Measurements from ENCODE around the gene HDDC2.

Gene HDDC2

DNA sequence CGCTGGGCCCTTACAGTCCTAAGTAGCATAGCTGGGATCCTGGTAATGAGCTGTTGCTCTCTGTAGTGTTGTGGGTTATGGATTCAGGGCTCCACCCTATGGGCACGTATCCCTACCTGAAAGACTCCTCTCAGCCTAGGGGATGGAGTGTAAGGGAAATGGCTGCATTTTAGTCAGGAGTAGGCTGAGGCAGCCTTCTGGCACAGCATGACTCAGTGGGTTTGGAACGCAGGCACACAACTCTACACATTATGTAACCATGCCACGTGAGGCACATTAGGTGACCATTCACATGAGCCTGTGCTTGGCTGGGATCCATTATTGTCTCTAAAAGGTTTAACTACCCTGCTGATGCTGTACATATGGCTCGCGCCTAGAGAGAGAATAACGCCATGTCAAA lies 27.8 kb downstream of the HDDC2 start:
- DNase-seq, result no peak

GRCh38 chr6:125273251-125273650 lies 28.5 kb downstream of the HDDC2 start:
- DNase-seq, result no peak

- no peak for DNase-seq
These were observed 30.1 kb downstream of the HDDC2 start for GRCh38 chr6:125271486-125272159.

GRCh38 chr6:125270380-125270779 lies 31.4 kb downstream of the HDDC2 start:
- DNase-seq, result no peak

DNA sequence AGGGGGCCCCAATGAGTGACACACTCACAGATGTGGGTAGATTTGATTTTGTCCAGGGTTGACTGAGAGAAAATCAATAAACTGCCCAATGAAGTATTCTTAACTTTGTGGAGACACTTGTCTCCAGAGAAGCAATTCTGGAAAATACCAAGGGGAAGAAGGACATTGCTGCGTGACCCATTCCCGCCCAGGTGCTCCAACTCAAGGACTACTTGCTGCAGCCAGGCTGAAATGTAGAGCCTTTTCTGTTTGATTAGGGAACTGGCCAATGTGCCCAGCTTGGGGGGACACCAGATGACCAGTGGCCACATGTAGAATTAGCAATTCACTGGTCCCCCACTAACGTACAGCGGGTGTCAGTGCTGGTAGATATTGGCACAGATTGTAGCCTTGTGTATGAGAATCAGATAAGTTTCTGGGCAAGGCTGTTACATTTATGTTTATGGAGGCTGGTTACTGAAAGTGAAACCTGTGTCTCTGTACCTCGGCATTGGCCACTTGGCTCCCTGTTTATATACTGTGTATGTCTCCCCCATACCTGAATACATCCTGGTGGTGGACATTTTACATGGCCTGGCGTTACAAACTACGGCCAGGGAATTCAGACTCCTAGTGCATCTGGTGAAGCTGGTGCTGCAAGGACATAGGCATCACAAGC lies 32.3 kb downstream of the HDDC2 start:
- DNase-seq, result no peak

GRCh38 chr6:125268765-125269164 lies 33.0 kb downstream of the HDDC2 start:
- DNase-seq, result no peak

- DNase-seq, result no peak
These were observed 33.8 kb downstream of the HDDC2 start for GRCh38 chr6:125267806-125268523.

DNA sequence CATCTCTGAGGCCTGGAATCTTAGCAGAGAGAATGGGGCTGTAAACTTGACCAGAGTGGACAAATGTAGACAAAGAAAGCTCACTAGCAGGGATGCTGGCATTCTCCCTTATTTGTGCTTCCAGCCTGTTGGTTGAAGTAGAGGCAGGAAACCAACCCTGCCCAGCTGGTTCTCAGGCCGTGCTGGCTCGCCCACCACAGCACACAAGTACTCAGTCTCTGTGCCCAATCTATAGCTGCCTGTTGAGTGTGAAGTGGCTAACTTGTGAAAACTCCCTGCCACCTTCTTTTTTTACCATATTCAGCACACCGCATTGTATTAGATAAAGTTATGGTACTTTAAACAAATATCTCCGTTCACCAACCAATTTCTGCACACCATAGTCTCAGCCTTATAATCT lies 37.3 kb downstream of the HDDC2 start:
- DNase-seq, result no peak

DNA sequence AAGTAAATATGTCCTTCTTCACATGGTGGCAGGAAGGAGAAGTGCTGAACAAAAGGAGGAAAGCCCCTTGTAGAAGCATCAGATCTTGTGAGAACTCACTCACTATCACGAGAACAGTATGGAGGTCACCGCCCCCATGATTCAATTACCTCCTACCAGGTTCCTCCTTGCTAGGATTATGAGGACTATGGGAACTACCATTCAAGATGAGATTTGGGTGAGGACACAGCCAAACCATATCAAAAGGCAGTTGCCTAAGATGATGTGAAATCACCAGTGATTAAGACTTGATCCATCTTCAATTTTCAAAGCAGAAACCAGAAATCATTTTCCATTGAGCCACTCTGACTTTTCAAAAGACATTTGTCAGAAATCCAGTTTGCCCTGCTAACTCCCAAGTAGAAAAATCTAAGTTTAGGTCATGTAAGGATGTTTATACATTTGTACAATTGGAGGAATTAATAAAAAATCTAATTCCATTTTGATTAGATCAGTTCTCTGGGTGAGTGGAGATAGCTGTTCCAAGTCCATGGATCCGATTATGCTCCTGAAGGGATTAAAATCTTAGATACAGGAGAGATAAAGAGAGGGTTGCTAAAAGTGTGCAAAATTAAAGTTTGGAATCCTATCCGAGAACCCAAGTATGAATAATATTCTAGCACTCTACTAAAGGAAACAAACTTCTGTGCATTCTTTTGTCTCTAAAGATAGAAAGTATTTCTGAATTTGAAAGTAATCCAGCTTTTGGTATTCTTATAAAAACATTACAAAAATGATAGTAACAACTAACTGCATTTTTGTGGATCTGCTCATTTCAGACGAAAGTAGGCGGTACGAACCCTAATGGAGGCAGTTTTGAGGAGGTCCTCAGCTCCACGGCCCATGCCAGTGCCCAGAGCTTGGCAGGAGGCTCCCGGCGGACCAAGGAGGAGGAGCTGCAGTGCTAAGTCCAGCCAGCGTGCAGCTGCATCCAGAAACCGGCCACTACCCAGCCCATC lies 39.5 kb downstream of the HDDC2 start:
- DNase-seq, result no peak

DNA sequence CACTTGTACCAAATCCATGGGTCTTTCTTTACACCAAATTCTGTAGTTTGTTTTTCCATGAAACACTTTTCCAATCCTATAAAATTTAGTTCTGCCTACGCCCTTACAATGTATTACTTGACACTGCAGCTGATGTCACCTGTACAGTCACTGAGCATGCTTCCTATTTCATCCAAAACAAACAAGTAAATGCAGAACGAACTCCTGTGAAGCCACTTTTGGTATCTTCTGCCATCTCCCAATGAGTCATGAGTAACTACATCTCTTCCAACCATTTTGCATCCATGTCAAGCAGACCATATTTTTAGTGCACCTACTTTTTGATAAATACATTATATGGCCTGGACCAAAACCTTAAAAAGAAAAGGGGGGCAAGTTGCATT lies 42.4 kb downstream of the HDDC2 start:
- DNase-seq, result no peak

GRCh38 chr6:125258651-125259353 lies 43.0 kb downstream of the HDDC2 start:
- no peak for DNase-seq

DNA sequence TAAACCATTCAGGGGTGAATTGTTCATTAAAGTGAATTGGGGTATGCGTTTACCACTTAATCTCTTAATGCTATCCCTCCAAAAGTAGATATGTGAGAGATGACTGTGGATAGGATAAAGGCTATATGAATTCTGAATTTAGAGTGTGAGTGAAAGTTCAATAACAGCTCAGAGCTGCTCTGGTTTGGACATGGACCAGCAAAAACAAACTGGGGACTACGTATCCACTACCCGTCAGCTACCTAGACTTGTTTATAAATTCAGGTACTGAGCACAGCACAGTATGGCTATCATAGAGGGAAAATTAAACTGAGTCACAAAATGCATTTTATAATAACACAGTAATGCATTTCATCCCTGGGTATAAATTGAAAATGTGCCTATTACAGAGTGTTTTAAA lies 44.4 kb downstream of the HDDC2 start:
- DNase-seq, result no peak

DNA sequence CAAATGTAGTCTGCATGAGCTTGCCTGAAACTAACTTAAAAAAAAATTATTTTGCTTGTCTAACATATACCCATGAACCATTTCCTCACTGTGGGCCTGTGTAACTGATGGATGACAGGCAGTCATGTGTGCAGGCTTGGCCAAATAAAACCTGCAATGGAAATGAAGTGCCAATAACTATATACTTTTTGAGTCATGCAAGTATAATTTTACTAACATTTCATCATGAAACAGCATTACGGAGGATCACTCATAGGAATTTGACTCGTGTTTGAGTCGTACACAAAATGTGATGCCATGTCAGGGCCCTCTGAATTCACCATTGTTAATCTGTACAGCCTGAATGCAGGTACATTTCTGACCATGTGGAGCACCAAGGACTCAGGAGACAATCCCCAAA lies 46.6 kb downstream of the HDDC2 start:
- DNase-seq, result no peak

DNA sequence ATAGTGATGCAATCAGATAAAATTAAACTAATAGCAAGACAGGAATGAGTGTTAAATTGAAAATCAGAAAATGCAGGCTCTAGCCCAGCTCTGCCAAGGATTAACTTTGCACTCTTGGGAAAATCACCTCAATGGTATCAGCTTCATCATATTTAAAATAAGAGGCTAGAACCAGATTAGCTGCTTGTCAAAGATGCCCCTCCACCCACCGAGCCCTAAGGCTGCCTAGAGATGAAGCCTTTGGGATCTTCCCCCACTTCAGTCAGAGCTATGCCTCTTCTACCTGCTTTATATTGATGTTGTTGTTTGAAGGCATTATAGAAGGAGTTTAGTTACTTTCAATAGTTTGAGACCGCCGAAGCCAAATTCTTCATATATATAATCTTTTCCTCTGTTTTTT lies 47.4 kb downstream of the HDDC2 start:
- no peak for DNase-seq

- DNase-seq, result no peak
These were observed 47.9 kb downstream of the HDDC2 start for GRCh38 chr6:125253881-125254280.

DNA sequence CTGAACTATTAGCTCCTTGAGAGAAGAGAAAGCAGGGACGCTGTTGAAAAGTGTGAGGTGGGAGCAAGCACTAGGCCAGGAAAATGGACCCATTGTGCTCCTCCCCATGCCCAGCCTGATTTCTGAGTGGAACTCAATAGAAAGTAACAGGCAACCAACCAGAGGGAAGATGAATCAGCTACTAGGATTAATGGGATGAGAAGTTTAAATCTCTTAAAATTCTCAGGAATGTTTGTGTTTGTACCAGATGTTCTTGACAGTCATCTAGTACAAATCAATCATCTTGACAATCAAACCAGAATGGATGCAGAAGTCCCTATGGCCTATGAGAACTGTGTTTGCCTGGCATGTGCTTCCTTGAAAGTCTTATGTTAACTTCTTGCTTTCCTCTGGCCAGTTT lies 48.9 kb downstream of the HDDC2 start:
- DNase-seq, result no peak

DNA sequence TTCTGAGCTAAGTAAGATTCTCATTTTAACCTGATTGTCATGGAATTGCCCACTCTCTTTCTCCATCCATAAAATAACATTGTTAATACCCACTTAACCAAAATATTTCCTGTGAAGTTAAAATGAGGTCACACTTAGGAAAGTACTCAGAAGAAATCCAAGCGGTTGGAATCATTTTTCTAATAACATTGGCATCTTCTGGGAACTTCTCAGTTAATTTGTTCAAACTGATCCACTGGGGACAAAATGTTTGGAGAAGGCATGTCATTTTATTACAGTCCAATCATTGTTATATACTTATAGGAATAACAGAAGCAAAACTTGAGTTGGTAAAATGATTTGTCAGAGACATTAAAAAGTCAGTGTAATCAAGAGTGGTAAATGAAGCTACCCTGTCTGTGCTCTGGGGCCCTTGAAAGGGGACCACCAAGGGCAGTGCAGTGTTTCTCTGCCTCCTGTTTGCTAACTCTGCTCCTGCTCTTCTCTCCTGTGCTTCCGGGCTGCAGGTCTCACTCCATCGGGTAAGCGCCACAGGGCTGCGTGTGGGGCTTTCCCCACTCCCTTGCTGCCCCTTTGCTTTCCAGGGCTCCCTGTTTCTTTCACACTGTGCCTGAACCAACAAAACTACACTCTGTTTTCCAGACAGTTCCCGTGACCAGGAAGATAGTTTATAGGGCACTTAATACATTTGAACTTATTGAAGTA lies 50.1 kb downstream of the HDDC2 start:
- DNase-seq, result no peak

DNA sequence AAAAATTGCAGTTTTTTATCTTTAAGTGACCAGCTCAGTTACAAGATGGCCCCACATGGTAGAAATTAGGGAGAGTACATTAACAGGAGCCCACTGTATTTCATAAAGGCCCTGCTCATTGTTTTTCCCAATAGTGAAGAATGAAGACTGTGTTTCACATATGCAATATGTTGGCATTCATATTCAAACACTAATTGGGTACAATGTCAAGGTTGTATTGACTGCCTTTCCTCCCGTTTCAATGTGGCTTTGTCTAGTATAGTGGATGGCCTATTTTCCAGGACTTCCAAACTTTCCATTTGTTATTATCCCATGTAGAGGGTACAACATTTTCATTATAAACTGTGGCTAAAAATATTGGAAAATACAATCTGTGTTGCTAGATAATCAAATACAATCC lies 51.3 kb downstream of the HDDC2 start:
- no peak for DNase-seq

DNA sequence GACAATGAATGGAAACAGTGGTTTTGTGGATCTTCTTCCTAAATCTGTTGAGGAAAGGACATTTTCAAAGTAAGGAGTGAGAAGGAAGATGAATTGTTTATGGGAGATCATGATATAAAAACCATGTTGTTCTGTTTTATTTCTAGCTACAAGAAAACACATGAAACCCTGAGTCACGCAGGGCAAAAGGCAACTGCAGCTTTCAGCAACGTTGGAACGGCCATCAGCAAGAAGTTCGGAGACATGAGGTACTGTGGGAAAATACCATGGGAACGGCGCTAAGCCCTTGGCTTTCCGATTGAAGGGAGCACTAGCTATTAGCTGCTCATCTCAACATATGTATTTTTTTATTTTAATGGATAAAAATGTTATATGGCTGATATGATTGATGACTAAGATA lies 53.6 kb downstream of the HDDC2 start:
- no peak for DNase-seq

GRCh38 chr6:125246566-125246965 lies 55.2 kb downstream of the HDDC2 start:
- DNase-seq, result no peak

Data from right kidney (tissue), 1 donor.